Left lobe of liver (tissue), 2 donors: ENCODE results near the gene KIF6. TPM values are rescaled to one million over a fixed set of nuclear protein-coding genes. Genes with fewer than 3 reads are reported as not detected.
A peak's percentile ranks its signal among the peaks of the same experiment; 100 is the strongest.
"Not testable (repeated sequence)": the region's sequence is repeated elsewhere in the genome, so short reads cannot be mapped to it uniquely, and the experiment has no call there.

ENCODE experiments used
- ATAC-seq: fragments of 200-7000 bp; cut with Tn5 transposase; one replicate; pipeline ENCODE4 v1.9.1; 2020; ENCODE audit warnings: mild to moderate bottlenecking, moderate library complexity
- DNase-seq: peaks from one replicate; pipeline ENCODE4 v3.0.0-alpha.2; 2020; ENCODE audit warnings: low spot score
- total RNA-seq: library from RNA; stranded (reverse); gene quantifications from one replicate; pipeline ENCODE4 v1.2.1, GENCODE V29; 2021
- donor health status: DM: no; HTN: no; CAD: no; lungs with moderate emphysema.
- donor health status: DM: no; HTN: yes; CAD: no.

Gene KIF6
- total RNA-seq, 1 donor from 2014 or later: 0.05 TPM

GRCh38 chr6:39302669-39303424 lies 422.4 kb downstream of the KIF6 start:
- ATAC-seq: peak; percentile 94
- peak; percentile 88 for DNase-seq

- DNase-seq: no peak
- no peak for ATAC-seq
Measured at GRCh38 chr6:39302011-39302410, 423.2 kb downstream of the KIF6 start.

- ATAC-seq (no peak), DNase-seq (no peak)
Measured at GRCh38 chr6:39301606-39302005, 423.6 kb downstream of the KIF6 start.

- ATAC-seq (no peak), DNase-seq (no peak)
Measured at GRCh38 chr6:39300739-39301138, 424.5 kb downstream of the KIF6 start.

GRCh38 chr6:39298061-39298460 lies 427.1 kb downstream of the KIF6 start:
- DNase-seq (peak; percentile 97), ATAC-seq (peak; percentile 78)

GRCh38 chr6:39296745-39297640 lies 428.2 kb downstream of the KIF6 start:
- peak; percentile 82 for DNase-seq
- ATAC-seq: peak; percentile 67

- no peak for DNase-seq
- ATAC-seq: no peak
Measured at GRCh38 chr6:39295611-39296011, 429.6 kb downstream of the KIF6 start.

GRCh38 chr6:39294899-39295298 lies 430.3 kb downstream of the KIF6 start:
- no peak for ATAC-seq
- DNase-seq: no peak

GRCh38 chr6:39294133-39294532 lies 431.1 kb downstream of the KIF6 start:
- ATAC-seq (peak; percentile 33), DNase-seq (peak; percentile 67)

- DNase-seq (no peak), ATAC-seq (no peak)
Measured at GRCh38 chr6:39292637-39293036, 432.6 kb downstream of the KIF6 start.

GRCh38 chr6:39289490-39289889 lies 435.7 kb downstream of the KIF6 start:
- ATAC-seq (no peak), DNase-seq (no peak)

- DNase-seq (no peak), ATAC-seq (no peak)
Measured at GRCh38 chr6:39287601-39288000, 437.6 kb downstream of the KIF6 start.

- ATAC-seq, DNase-seq: not testable (repeated sequence)
Measured at GRCh38 chr6:39286596-39286995, 438.6 kb downstream of the KIF6 start.

- DNase-seq: no peak
- ATAC-seq: no peak
Measured at GRCh38 chr6:39282774-39283173, 442.4 kb downstream of the KIF6 start.

GRCh38 chr6:39281312-39281980 lies 443.8 kb downstream of the KIF6 start:
- DNase-seq (peak; percentile 97), ATAC-seq (peak; percentile 66)

- peak; percentile 64 for ATAC-seq
- DNase-seq: peak; percentile 90
Measured at GRCh38 chr6:39280247-39280731, 444.9 kb downstream of the KIF6 start.

Other genes with a start within 250 kb of the KIF6 start
- gene DAAM2, start 67.0 kb upstream of the KIF6 start, total RNA-seq: 6.0 TPM
- gene MOCS1, start 209.1 kb upstream of the KIF6 start, total RNA-seq: 29.0 TPM